Fibroblast of mammary gland (primary cell): ENCODE measurements around the gene ABHD4.
A peak's percentile ranks its signal among the peaks of the same experiment; 100 is the strongest.

Experiments used
- DNase-seq: peaks from one replicate; pipeline ENCODE4 v3.0.0-alpha.2; 2010; ENCODE audit warnings: low read depth
- H3K4me3 ChIP-seq: 2 replicates; pipeline ENCODE4 v1.5.1; 2011; ENCODE audit warnings: low read depth, mild to moderate bottlenecking, low read length, moderate library complexity; ENCODE audit not compliant: control insufficient read depth
- CTCF ChIP-seq: conservative IDR thresholded peaks from 2 replicates; pipeline ENCODE4 v1.5.1; 2011; ENCODE audit warnings: low read depth, low read length, inconsistent platforms; ENCODE audit not compliant: control insufficient read depth, insufficient read depth

ABHD4 gene

GRCh38 chr14:22641846-22642245, 43.7 kb downstream of the ABHD4 start:
- DNase-seq: no peak
- H3K4me3 ChIP-seq: no peak overlapping the region
- no peak for TF ChIP-seq CTCF

- TF ChIP-seq CTCF: no peak
- no peak within 1 kb of the TSS for H3K4me3 ChIP-seq
- no peak for DNase-seq
These were observed 46.2 kb downstream of the ABHD4 start, which contains the start of gene OR6J1 for GRCh38 chr14:22644305-22644635. OR6J1 (minus strand) TSS chr14:22644352; CDS start chr14:22634811, 9,541 bp downstream.

GRCh38 chr14:22646570-22647254, 48.6 kb downstream of the ABHD4 start:
- H3K4me3 ChIP-seq: no peak overlapping the region
- no peak for TF ChIP-seq CTCF
- peak; percentile 82 for DNase-seq

DNA sequence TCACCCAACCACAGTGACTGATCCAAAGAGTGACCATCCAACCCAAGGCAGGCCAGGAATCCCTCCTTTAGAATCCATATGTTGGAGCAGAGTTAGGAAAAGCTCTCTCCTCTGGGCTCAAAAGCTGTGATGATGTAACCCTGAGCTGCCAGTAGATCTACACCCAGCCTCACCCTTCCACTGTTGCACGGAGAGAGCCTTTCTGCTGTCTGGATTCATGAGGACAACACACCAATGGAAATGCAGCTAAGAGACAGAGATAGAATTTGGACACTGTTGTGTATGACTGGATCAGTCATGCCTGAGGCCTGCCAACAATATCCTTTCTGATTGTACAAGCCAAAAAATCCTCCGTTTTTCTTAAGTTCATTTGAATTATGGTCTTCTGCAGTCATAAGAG, 50.4 kb downstream of the ABHD4 start:
- no peak for TF ChIP-seq CTCF
- H3K4me3 ChIP-seq: no peak overlapping the region
- peak; percentile 73 for DNase-seq

GRCh38 chr14:22650046-22650739, 52.1 kb downstream of the ABHD4 start:
- no peak overlapping the region for H3K4me3 ChIP-seq
- DNase-seq: no peak
- TF ChIP-seq CTCF: no peak

- DNase-seq: peak; percentile 48
- TF ChIP-seq CTCF: no peak
- H3K4me3 ChIP-seq: no peak overlapping the region
These were observed 52.9 kb downstream of the ABHD4 start for GRCh38 chr14:22650960-22651521.
